ENCODE data around the gene SHANK1.

Gene SHANK1

GRCh38 chr19:50711805-50712204 is 7.8 kb downstream of the SHANK1 start:
- DNase-seq (ENCODE audit: low spot score), result no peak

- no peak for DNase-seq (ENCODE audit: low spot score)
Observed at GRCh38 chr19:50711196-50711595, 8.4 kb downstream of the SHANK1 start.

GRCh38 chr19:50710612-50711011 is 9.0 kb downstream of the SHANK1 start:
- DNase-seq (ENCODE audit: low spot score), result no peak

GRCh38 chr19:50710094-50710493 is 9.5 kb downstream of the SHANK1 start:
- DNase-seq (ENCODE audit: low spot score), result no peak

DNA sequence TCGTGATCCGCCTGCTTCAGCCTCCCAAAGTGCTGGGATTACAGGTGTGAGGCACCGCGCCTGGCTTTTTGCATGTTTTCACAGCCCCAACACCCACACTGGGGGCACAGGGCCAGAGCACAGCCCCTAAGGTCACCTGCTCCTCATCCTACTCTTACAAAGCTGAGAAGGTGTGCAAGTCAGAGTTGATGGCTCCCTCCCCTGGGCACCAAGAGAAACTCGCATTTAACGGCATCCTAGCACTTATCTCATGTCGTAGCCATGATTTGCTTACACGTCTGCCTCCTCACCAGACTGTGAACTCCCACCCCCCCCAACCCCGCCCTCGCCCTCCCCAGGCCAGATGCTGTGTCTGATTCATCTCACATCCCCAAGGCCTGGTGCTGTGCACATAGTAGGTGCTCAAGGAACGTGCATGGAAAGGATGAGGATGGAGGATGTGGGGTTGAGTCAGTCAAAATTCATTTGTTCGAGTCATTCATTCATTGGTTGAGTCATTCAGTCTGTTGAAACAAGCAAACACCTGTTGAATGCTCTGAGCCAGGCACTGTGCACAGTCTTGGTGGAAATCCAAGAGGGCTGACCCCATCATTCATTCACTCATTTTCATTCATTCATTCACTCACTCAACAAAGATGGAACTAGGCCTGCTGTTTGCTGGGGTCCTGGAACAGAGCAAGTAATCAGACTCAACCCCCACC is 11.3 kb downstream of the SHANK1 start:
- no peak for DNase-seq (ENCODE audit: low spot score)

- DNase-seq (ENCODE audit: low spot score), result no peak
Observed at GRCh38 chr19:50706387-50706786, 13.2 kb downstream of the SHANK1 start.

DNA sequence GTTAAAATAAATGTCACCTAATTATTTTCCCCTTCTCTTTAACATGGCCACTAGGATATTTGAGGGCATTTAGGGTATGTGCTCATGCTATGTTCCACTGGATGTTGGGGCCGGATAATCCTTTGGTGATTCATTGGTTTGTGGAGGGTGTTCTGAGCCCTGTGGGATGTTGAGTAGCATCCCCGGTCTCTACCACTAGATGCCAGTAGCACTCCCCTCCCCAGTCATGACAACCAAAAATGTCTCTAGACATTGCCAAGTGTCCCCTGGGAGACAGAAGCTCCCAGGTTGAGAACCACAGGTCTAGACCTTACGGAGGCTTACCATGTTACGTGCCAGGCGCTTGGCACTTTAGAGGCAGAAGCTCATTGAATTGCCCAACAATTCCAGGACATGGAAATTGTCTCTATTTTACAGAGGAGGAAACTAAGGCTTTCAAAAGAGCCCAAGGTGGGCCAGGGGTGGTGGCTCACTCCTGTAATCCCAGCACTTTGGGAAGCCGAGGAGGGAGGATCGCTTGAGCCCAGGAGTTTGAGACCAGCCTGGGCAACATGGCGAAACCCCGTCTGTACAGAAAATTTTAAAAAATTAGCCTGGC is 14.1 kb downstream of the SHANK1 start:
- no peak for DNase-seq (ENCODE audit: low spot score)

DNA sequence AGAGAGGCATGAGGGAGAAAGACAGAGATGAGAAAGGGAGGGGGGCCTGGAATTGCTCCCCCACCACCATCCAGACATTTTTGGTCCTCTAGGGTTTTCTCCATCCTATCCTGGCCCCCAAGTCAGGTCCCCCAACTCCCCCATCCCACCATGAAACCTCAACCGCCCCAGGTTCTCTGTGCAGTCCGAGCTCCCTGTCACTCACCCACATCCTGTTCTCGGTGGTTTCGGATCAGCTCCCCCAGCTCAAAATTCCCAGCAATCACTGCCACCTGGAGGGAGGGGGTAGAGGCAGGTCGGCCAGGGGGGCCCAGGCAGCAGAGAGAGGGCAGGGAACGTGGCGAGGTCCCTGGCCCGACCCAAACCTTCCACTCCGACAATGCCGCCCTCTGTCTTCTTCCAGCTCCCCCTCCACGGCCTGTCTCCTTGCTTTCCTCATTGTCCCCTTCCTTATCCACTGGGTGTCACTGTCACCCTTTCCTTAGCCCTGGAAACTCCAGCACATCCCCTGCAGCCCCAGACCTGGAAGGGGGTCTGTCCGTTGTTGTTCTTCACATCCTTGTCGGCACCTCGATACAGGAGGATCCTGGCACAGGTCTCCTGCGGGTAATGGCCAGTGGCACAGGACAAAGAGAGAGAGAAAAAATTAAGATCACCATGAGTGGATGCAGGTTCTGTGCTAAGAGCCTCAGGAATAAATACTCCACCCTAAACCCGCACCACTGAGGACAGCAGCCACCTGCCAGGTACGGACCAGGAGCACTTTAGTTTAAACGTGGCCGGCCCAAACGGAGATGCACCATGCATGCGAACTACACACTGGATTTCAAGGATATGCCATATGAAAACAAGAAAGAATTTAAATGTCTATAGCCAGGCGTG is 15.4 kb downstream of the SHANK1 start:
- DNase-seq (ENCODE audit: low spot score), result no peak

DNA sequence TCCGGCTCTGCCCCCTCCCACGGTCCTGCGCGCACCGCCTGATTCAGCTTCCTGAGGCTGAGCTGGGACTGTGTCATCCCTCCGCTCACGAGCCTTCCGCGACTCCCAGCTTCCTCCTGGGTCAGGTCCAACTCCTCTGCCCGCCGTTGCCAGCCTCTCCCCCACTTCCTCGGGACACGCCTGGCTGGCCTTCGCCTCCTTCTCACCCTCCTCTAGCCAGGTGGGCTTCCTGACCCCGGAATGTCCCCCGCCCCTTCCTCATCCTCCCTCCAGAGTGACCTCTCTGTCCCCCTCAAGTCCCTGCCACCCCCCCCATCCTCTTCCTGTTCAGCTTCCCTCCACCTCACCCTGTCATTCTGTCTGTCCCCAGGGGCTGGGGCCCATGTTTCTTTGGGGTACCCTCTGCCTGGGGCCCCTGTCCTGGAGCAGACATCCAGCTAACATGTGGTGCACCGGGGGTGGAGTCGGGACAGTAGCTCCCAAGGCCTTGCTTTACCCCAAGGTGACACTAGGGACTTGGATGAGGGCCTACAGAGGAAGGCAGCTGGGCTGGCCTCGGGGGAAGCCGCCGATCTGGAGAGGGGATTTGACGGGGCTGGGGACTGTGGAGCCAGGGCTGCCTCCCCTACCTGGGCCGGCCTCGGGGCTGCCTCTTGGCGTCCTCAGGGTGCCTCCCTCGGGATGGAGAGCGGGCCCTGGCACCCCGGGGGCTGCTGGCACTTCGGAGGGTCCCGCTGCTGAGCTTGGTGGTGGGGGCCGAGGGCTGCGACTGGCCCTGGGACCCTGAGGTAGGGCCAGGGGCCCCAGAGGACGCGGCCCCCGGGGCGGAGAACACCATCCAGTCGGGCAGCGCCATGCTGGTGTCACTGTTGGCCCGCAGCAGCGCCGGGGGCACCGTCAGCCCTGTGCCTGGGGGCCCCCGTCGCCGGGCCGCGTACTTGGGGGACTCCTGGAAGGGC is 16.5 kb downstream of the SHANK1 start:
- DNase-seq (ENCODE audit: low spot score), result no peak

GRCh38 chr19:50702158-50702870 is 17.3 kb downstream of the SHANK1 start:
- no peak for DNase-seq (ENCODE audit: low spot score)

- no peak for DNase-seq (ENCODE audit: low spot score)
Observed at GRCh38 chr19:50701367-50701985, 18.1 kb downstream of the SHANK1 start.

DNA sequence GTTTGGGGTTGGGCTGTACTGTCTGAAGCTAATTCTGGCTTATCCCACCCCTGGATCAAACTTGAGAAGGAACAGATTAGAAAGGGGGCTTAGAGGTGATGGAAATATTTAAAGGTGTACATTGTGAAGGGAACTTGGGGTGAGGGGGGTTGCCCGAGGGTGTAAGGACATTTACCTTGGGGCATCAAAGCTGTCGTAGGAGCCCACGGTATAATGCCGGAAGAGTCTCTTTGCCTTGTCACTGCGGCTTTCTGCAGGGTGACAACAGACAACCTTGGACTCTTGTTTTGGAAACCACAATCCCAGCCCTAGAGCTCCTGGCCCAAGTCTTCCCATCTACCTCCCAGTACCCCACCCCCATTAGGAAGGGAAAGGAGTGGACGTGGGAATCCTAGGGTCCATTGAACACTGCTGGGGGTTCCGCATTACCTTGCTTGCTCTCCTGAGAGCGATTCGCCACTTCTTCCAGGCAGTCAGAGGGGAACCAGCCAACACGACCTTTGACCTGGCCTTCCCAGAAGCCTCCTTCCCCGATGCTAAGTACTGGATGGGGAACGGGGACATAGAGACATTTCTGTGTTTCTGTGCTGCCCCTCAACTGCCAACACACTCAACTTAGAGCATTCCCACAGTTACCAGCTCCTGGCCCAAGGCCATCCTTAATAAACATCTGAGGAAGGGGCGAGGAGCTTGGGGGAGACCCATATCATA is 22.0 kb downstream of the SHANK1 start:
- no peak for DNase-seq (ENCODE audit: low spot score)

- DNase-seq (ENCODE audit: low spot score), result no peak
Observed at GRCh38 chr19:50696094-50696483, 23.5 kb downstream of the SHANK1 start.

DNA sequence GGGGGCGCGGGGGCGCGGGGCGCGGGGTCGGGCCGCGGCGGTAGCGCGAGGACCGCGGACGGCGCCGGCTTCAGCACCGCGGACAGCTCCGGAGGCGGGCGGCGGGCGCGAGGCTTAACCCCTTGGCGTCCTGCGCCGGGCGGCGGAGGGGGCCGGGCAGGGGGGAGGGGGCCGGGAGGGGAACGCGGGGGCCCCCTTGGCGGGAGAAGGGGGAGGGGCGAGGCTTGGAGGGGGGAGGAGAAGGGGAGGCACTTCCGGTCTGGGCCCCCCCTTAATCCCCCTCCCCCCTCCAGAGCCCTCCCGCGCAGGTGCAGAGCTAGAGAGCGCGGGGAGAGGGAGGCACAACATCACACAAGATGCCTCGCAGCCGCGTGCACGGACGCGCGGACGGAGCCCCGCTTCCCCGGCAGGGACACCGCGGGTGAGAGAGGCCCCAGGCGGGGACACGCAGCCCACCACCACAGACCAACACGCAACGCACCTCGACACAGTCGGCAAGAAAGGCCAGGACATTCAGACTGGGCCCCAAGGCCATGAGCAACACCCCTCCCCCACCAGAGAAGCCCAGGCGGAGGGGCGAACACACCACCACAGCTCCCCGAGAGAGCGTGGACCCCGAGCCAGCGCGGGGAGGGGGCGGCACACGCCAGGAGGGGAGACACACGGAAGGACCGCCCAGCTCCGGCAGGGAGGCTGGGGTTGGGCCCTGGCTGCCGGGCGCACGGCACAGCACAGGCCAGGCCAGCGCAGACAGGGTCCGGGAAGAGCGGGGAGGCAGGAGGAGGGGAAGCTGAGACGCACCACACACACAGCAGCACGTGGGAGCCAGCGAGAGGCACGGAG is 24.1 kb downstream of the SHANK1 start:
- DNase-seq (ENCODE audit: low spot score), result no peak

DNA sequence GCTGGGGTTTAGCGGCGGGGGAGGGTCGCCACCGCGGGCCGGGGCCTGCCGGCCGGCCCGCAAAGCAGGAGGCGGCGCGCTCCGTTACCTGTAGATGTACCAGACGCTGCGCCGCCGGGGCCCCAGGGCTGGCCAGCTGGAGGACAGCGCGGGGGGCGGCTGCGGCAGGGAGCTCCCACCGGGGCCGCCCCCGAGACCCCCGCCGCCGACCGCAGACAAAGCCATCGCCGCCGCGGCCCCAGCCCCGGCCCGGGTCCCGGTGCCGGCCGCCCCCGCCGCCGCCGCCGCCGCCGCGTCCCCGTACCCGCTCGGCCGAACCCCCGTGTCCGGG is 24.8 kb downstream of the SHANK1 start:
- no peak for DNase-seq (ENCODE audit: low spot score)

GRCh38 chr19:50693064-50693975 is 26.3 kb downstream of the SHANK1 start:
- no peak for DNase-seq (ENCODE audit: low spot score)

DNA sequence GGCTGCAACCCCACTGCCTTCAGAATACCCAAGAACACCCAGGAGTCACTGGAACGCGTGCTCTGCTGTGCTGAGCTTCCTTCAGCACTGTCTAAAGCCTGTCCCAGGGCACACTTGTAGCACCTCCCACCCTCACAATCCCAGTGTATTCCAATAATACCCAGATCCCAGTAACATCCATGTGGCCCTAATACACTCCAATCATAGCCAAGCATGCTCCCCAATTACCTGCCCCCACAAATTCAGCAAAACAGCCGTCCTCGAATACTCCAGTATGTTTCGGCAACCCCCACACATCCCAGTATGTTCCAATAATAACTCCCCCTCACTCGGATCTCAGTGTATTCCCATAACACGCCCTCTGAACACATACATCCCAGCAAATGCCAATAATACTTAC is 29.2 kb downstream of the SHANK1 start:
- DNase-seq (ENCODE audit: low spot score), result no peak

- DNase-seq (ENCODE audit: low spot score), result no peak
Observed at GRCh38 chr19:50688766-50689165, 30.8 kb downstream of the SHANK1 start.

Data from CD4-positive, alpha-beta T cell treated with Interleukin-6 at 100 ng/mL for 8 hours (primary cell).